GM19043 (cell line): ENCODE results near the gene RNF13.
"Not testable (repeated sequence)": the region's sequence is repeated elsewhere in the genome, so short reads cannot be mapped to it uniquely, and the experiment has no call there.

Experiments
- ATAC-seq: cut with Tn5 transposase; IDR thresholded peaks from one replicate; pipeline ENCODE4 v1.9.1; 2021; ENCODE audit warnings: low read depth; ENCODE audit not compliant: unreplicated experiment

RNF13 gene

GRCh38 chr3:149941946-149942345 lies 128.9 kb downstream of the RNF13 start:
- ATAC-seq: no peak

- no peak for ATAC-seq
Measured at GRCh38 chr3:149942409-149942808, 129.4 kb downstream of the RNF13 start.

- not testable (repeated sequence) for ATAC-seq
Measured at GRCh38 chr3:149943966-149944365, 131.0 kb downstream of the RNF13 start.

GRCh38 chr3:149947231-149947630 lies 134.2 kb downstream of the RNF13 start:
- ATAC-seq: no peak

GRCh38 chr3:149949181-149949580 lies 136.2 kb downstream of the RNF13 start:
- ATAC-seq: no peak

- no peak for ATAC-seq
Measured at GRCh38 chr3:149954812-149955211, 141.8 kb downstream of the RNF13 start.

- ATAC-seq: no peak
Measured at GRCh38 chr3:149955449-149955848, 142.4 kb downstream of the RNF13 start.

- ATAC-seq: no peak
Measured at GRCh38 chr3:149957361-149958125, 144.5 kb downstream of the RNF13 start.

GRCh38 chr3:149958171-149958796 lies 145.3 kb downstream of the RNF13 start:
- no peak for ATAC-seq

GRCh38 chr3:149959443-149959842 lies 146.4 kb downstream of the RNF13 start:
- ATAC-seq: no peak

- no peak for ATAC-seq
Measured at GRCh38 chr3:149963485-149963884, 150.5 kb downstream of the RNF13 start.

GRCh38 chr3:149964291-149964690 lies 151.3 kb downstream of the RNF13 start:
- no peak for ATAC-seq

- no peak for ATAC-seq
Measured at GRCh38 chr3:149965278-149965677, 152.3 kb downstream of the RNF13 start.

GRCh38 chr3:149967086-149967685 lies 154.2 kb downstream of the RNF13 start:
- ATAC-seq: no peak

- ATAC-seq: no peak
Measured at GRCh38 chr3:149968216-149968615, 155.2 kb downstream of the RNF13 start.

- no peak for ATAC-seq
Measured at GRCh38 chr3:149969110-149969939, 156.3 kb downstream of the RNF13 start.

- ATAC-seq: peak; percentile 53
Measured at GRCh38 chr3:149969940-149970715, 157.1 kb downstream of the RNF13 start.

- peak; percentile 35 for ATAC-seq
Measured at GRCh38 chr3:149970716-149971402, 157.8 kb downstream of the RNF13 start, which contains the start of gene PFN2. PFN2 (minus strand) TSS chr3:149970895; CDS start chr3:149970856, 39 bp downstream.

GRCh38 chr3:149971403-149972075 lies 158.5 kb downstream of the RNF13 start:
- ATAC-seq: peak; percentile 8
